ENCODE measurements around the gene PLCZ1. TPM values are rescaled to one million over a fixed set of nuclear protein-coding genes. Genes with fewer than 3 reads are reported as not detected.

Gene PLCZ1
- total and polyA plus RNA-seq, 9 of the 15 experiments (the other 6 are each of a cell fraction or from before 2014, with no cell fraction given), result not detected

GRCh38 chr12:18684430-18684829 lies 53.4 kb downstream of the PLCZ1 start (continued):
- TF ChIP-seq, protein P1, sequence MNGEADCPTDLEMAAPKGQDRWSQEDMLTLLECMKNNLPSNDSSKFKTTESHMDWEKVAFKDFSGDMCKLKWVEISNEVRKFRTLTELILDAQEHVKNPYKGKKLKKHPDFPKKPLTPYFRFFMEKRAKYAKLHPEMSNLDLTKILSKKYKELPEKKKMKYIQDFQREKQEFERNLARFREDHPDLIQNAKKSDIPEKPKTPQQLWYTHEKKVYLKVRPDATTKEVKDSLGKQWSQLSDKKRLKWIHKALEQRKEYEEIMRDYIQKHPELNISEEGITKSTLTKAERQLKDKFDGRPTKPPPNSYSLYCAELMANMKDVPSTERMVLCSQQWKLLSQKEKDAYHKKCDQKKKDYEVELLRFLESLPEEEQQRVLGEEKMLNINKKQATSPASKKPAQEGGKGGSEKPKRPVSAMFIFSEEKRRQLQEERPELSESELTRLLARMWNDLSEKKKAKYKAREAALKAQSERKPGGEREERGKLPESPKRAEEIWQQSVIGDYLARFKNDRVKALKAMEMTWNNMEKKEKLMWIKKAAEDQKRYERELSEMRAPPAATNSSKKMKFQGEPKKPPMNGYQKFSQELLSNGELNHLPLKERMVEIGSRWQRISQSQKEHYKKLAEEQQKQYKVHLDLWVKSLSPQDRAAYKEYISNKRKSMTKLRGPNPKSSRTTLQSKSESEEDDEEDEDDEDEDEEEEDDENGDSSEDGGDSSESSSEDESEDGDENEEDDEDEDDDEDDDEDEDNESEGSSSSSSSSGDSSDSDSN (IDR thresholded peaks at IDR 0.05; ENCODE audit: borderline replicate concordance in 1 of 2, low read depth in 2 of 2, low read length in 2 of 2), result no peak

GRCh38 chr12:18683327-18684013 lies 54.3 kb downstream of the PLCZ1 start:
- 38% methylated on average over 2 of the region's 2 CpGs for WGBS (ENCODE audit: insufficient coverage, low coverage, missing lambda C conversion rate)
- H3K79me2 ChIP-seq (ENCODE audit: control insufficient read depth, insufficient read depth, low read length), result no peaks in the 10 kb centered on the region
- H3K4me2 ChIP-seq (ENCODE audit: insufficient read depth, low read length), result peak overlapping the region; percentile 42; the same call in 1 of the 2 replicates
- ATAC-seq (peak; percentile 79), DNase-seq (ENCODE audit: extremely low read depth in 1 of 4, low spot score in 3 of 4) (peak; percentile 23 to 44 (median 40)), FAIRE-seq (peak; percentile 74)
- H3K27me3 ChIP-seq (ENCODE audit: control insufficient read depth in 2 of 2, insufficient read depth in 2 of 2, low read length in 2 of 2), result no peaks in the 10 kb centered on the region
- intact Hi-C loops (cut with micrococcal nuclease) (no loop called here), in situ Hi-C loops (cut with MboI) (no loop called here)
- no TSS peak for BruUV-seq (replicated peaks)
- no peak overlapping the region; a peak in 1 of 4 replicates for H3K9ac ChIP-seq (ENCODE audit: insufficient read depth in 1 of 2, low read depth in 2 of 2, low read length in 2 of 2)
- CTCF ChIA-PET (ENCODE audit: low intra/inter-chr PET ratio), result no interaction called here
- H4K20me1 ChIP-seq (replicated peaks; ENCODE audit: control insufficient read depth, insufficient read depth, low read length), result no peaks in the 10 kb centered on the region
- no peak overlapping the region for H3K4me3 ChIP-seq
- no peaks in the 10 kb centered on the region for H3K9me1 ChIP-seq (ENCODE audit: control insufficient read depth, insufficient read depth, low read length)
- H3K27ac ChIP-seq (ENCODE audit: extremely low read depth, low read depth, low read length), result peak overlapping the region; percentile 47; the same call in 1 of the 3 replicates
- 0 out of 2 replicates have a peak overlapping the region, but pooled peaks have one; percentile 32 for H2AFZ ChIP-seq (ENCODE audit: low read depth, low read length)
- no peaks in the 10 kb centered on the region for H3K36me3 ChIP-seq (ENCODE audit: control insufficient read depth, insufficient read depth, low read length)
- POLR2A ChIA-PET, result no interaction called here
- H3K4me1 ChIP-seq (replicated peaks in 1 of 2; ENCODE audit: control insufficient read depth in 2 of 2, insufficient read depth in 2 of 2, low read length in 2 of 2), result peaks cover 0 to 8% of the 10 kb centered on the region in 2 experiments; a peak in 2 of 5 replicates
- H3K9me3 ChIP-seq (replicated peaks; ENCODE audit: control insufficient read depth, insufficient read depth, low read depth, low read length), result no peaks in the 10 kb centered on the region
- TF ChIP-seq ZZZ3 (IDR thresholded peaks at IDR 0.05) (no peak), PRPF4 (IDR thresholded peaks at IDR 0.05; ENCODE audit: insufficient read depth, low read depth, low read length, poor library complexity, severe bottlenecking) (no peak), NR1H2 (CRISPR knock-in tag; IDR thresholded peaks at IDR 0.05) (no peak), RBM15 (IDR thresholded peaks at IDR 0.05; ENCODE audit: insufficient read depth, low read length) (no peak), MEIS2 (IDR thresholded peaks at IDR 0.05; ENCODE audit: partially characterized antibody) (no peak), ZNF436 (CRISPR knock-in tag; IDR thresholded peaks at IDR 0.05) (no peak), EP400 (IDR thresholded peaks at IDR 0.05) (no peak), ZNF124 (CRISPR knock-in tag; IDR thresholded peaks at IDR 0.05) (no peak), LEF1 (IDR thresholded peaks at IDR 0.05) (no peak), RBM14 (IDR thresholded peaks at IDR 0.05; ENCODE audit: borderline replicate concordance, insufficient read depth, low read depth, low read length) (no peak), ZNF133 (CRISPR knock-in tag; IDR thresholded peaks at IDR 0.05) (no peak), RUNX1 (IDR thresholded peaks at IDR 0.05; ENCODE audit: low read depth) (no peak), SMARCA4 (IDR thresholded peaks at IDR 0.05) (peak; percentile 51; the same call in 1 of the 2 replicates), BHLHE40 (IDR thresholded peaks at IDR 0.05; ENCODE audit: low read length) (no peak), MCM3 (IDR thresholded peaks at IDR 0.05) (no peak)
